ENCODE measurements around the gene CTAGE8. TPM values are rescaled to one million over a fixed set of nuclear protein-coding genes. Genes with fewer than 3 reads are reported as not detected.
"Not testable (repeated sequence)": the region's sequence is repeated elsewhere in the genome, so short reads cannot be mapped to it uniquely, and the experiment has no call there.

The CTAGE8 gene
- total RNA-seq, 2 donors from 2014 or later, result 0.31 TPM; not detected in 1

DNA sequence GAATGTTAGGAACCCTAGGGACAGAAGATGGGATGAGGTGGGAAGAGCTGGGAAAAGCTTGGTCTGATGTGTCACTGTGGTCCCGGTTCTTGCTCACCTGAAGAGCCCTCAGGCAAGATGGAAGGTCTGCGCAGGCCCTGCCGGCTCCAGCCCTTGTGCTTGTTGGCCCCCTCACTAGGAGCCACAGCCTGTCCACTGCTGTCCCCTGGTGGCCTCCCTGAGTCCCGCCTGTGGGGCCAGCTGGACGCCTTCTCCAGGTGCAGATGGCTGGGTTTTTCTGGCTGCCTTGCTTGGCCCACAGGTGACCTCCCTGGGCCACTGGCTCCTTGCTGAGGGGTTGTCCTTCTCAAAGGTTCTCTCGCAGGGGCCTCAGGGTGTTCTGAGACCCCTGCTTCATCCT, 14.6 kb upstream of the CTAGE8 start:
- not testable (repeated sequence) for H3K4me3 Mint-ChIP-seq; DNase-seq (ENCODE audit: low spot score); H3K27me3 Mint-ChIP-seq; H3K27ac Mint-ChIP-seq; ATAC-seq; H3K36me3 Mint-ChIP-seq; H3K9me3 Mint-ChIP-seq; H3K4me1 Mint-ChIP-seq (ENCODE audit: low read depth in 2 of 2)

DNA sequence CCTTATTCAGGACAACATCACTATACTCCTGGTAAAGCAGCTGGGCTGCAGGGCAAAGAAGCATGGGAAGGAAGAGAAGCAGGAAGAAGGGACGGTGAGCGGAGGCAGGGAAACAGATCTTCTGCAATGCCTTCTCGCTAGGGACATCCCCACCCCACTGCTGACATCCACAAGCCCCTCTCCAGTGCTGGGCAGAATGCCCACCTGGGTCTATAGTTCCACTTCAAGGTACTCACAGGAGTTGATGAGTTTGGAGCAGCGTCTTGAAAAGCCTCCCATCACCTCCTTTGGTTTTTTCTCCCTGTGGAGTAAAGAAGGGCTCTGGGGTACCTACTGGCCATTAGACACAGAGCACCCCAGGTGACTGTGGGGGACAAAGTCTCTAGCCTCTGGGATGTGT, 13.4 kb upstream of the CTAGE8 start:
- DNase-seq (ENCODE audit: low spot score); H3K36me3 Mint-ChIP-seq; H3K27me3 Mint-ChIP-seq; H3K4me1 Mint-ChIP-seq (ENCODE audit: low read depth in 2 of 2); H3K4me3 Mint-ChIP-seq; H3K9me3 Mint-ChIP-seq; H3K27ac Mint-ChIP-seq: not testable (repeated sequence)
- peak in 1 of 2 donors; percentile 3 for ATAC-seq

DNA sequence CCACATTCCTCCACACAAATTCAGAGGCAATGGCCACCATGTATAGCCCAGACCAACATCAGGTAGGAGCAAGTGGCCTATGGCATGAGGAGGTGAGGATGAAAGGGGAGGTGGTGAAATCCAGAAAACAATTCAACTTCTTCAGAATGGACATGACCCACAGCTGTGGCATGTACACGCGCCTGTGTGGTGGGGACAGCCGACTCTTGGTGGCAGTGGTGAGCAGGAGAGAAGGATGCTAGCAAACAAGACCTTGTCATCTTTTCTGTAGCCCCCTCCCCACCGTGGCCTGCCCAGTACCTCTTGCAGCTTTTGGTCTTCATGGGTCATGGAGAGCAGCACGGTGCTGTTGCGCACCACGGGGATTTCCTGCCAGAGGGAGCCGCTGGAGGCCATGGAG, 12.9 kb upstream of the CTAGE8 start:
- H3K4me1 Mint-ChIP-seq (ENCODE audit: low read depth in 2 of 2); H3K9me3 Mint-ChIP-seq; H3K4me3 Mint-ChIP-seq; H3K27me3 Mint-ChIP-seq; H3K27ac Mint-ChIP-seq; H3K36me3 Mint-ChIP-seq; ATAC-seq; DNase-seq (ENCODE audit: low spot score): not testable (repeated sequence)

DNA sequence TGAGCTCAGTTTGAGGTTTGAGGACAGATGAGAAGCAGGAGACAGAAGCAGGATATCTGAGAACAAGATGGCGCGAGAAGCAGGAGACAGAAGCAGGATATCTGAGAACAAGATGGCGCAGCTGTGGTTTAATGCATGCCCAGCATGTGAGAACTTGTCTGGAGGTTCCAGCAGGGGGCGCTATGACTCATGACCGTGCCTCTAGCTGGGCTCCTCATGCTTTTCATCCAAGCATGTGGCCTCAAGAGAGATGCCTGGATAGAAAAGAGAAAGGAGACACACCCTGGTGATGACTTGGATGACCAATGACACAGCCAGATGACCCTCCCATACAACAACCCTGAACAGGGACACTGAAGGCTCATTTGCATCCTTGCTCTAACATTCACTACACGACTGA, 10.9 kb upstream of the CTAGE8 start:
- H3K36me3 Mint-ChIP-seq; ATAC-seq; DNase-seq (ENCODE audit: low spot score): not testable (repeated sequence)

DNA sequence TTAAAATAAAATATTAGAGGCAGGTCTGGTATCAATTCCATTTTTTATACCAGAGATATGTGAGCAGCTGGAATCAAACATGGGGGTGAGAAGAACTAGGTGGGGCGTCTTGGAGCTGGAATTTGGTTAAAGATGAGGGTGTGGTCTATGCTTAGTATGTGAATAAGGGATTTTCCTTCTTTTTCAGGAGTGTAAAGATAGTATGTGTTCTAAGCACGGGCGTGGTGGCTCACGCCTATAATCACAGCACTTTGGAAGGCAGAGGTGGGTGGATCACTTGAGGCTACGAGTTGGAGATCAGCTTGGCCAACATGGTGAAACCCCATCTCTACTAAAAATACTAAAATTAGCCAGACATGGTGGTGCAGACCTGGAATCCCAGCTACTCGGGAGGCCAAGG, 6.2 kb upstream of the CTAGE8 start:
- H3K9me3 Mint-ChIP-seq; H3K4me1 Mint-ChIP-seq (ENCODE audit: low read depth in 2 of 2); H3K36me3 Mint-ChIP-seq; H3K4me3 Mint-ChIP-seq; H3K27me3 Mint-ChIP-seq; DNase-seq (ENCODE audit: low spot score); ATAC-seq; H3K27ac Mint-ChIP-seq: not testable (repeated sequence)

More for the DNA sequence above, 10.9 kb upstream of the CTAGE8 start:
- not testable (repeated sequence) for H3K4me1 Mint-ChIP-seq (ENCODE audit: low read depth in 2 of 2); H3K27ac Mint-ChIP-seq; H3K27me3 Mint-ChIP-seq; H3K4me3 Mint-ChIP-seq; H3K9me3 Mint-ChIP-seq

DNA sequence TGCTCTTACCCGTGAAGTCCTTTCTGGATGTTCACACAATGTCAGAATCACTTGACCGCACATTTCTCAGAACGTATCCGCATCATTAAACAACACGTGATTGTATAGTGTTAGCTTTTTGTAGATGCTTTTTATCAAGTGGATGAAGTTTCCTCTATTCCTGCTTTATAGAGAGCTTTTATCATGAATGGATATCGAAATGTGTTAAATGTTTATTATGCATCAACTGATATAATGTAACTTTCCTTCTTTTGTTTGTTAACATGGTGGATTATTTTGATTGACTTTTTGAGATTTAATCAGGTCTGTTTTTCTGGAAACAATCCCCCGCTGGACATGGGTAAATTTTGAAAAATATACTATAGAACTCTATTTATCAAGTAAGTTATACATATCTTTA, 4.4 kb downstream of the CTAGE8 start, which contains the start of gene OR2A7:
Gene OR2A7 (minus strand): TSS at position 101 of the 400 bp plus-strand sequence. CDS start 5,164 bp downstream, outside the sequence.
- not testable (repeated sequence) for DNase-seq (ENCODE audit: low spot score); H3K27ac Mint-ChIP-seq; H3K36me3 Mint-ChIP-seq; ATAC-seq; H3K4me3 Mint-ChIP-seq; H3K27me3 Mint-ChIP-seq; H3K9me3 Mint-ChIP-seq; H3K4me1 Mint-ChIP-seq (ENCODE audit: low read depth in 2 of 2)

DNA sequence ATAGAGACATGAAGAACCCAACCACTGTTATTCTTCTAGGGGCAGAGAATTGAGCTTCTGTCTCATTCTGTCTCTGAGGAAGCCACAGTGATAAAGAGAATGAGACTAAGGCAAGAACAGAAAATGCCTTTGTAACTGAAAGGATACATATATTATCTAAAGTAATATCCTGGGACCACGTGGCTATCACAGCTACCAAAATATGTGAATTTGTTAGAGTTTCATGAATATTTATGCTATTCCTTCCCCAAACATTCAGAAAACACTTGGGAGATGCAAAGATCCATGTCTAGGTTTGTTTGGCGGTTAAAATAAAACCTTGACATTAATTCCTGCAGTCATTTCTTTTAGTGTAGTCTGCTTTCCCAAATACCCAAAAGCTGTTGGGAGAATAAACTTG, 7.0 kb downstream of the CTAGE8 start:
- not testable (repeated sequence) for H3K27me3 Mint-ChIP-seq; H3K9me3 Mint-ChIP-seq; DNase-seq (ENCODE audit: low spot score); H3K4me1 Mint-ChIP-seq (ENCODE audit: low read depth in 2 of 2); H3K36me3 Mint-ChIP-seq; H3K27ac Mint-ChIP-seq; H3K4me3 Mint-ChIP-seq
- peak in 1 of 2 donors; percentile 3 for ATAC-seq

DNA sequence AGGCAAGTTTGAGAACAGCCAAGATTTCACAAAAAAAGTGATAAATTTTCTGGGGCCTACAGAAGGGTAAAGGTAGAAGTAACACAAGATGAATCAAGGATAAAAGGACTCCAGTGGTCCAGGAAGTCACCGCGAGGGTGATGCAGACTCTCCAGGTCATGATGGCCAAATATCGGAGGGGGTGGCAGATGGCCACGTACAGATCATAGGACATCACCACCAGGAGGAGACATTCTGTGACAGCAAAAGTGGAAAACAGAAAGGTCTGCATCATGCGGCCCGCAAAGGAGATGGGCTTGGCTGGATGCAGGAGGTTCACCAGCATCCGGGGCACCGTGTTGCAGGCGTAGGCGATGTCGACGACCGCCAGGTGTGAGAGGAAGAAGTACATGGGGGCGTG, 10.0 kb downstream of the CTAGE8 start:
- not testable (repeated sequence) for H3K4me1 Mint-ChIP-seq (ENCODE audit: low read depth in 2 of 2); H3K36me3 Mint-ChIP-seq; ATAC-seq; DNase-seq (ENCODE audit: low spot score); H3K27me3 Mint-ChIP-seq; H3K4me3 Mint-ChIP-seq; H3K9me3 Mint-ChIP-seq; H3K27ac Mint-ChIP-seq

DNA sequence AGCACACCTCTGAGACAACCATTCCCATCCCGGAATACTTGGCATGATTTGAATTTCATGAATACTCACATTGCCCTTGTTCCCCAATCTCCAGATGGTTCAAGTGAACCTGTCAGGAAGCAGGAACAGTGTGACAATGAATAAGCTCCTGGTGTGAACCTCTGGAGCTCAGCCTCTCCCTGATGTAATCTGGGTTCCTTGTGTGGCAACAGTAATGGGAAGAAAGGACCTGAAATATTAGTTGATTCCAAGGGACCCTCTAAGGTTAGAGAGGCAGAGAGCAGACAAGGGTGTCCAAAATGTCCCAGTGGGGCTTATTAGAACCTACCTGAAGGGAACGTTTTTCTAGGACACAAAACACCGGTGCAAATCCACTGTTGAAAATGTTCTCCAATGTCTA, 13.0 kb downstream of the CTAGE8 start:
- DNase-seq (ENCODE audit: low spot score) (no peak), ATAC-seq (no peak)
- Mint-ChIP-seq H3K9me3 (no peaks in the 10 kb centered on the region), H3K27ac (no peak overlapping the region), H3K4me3 (no peak overlapping the region), H3K27me3 (no peaks in the 10 kb centered on the region), H3K36me3 (no peaks in the 10 kb centered on the region), H3K4me1 (ENCODE audit: low read depth in 2 of 2) (no peaks in the 10 kb centered on the region)

DNA sequence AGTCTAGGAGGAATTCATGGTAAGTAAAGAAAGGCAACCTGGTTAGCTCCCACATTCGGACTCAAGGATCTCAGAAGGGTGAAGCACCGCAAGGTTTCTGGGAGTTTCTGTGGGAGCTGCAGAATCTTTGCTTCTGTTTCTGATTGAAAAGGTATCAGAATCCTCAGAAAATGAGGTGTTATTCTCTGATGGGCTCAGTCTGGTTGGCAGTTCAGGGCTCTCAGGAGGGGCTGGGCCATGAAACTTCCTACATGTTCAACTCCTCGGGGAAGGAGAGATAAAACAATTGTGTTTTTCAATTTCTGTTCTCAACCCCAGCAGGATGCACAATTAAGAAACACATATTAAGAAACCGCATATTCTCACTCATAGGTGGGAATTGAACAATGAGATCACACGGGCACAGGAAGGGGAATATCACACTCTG, 13.6 kb downstream of the CTAGE8 start:
- ATAC-seq (no peak), DNase-seq (ENCODE audit: low spot score) (peak; percentile 60)
- H3K4me1 Mint-ChIP-seq (ENCODE audit: low read depth in 2 of 2), result no peaks in the 10 kb centered on the region
- H3K27ac Mint-ChIP-seq, result no peak overlapping the region
- H3K27me3 Mint-ChIP-seq, result no peaks in the 10 kb centered on the region
- H3K4me3 Mint-ChIP-seq, result no peak overlapping the region
- no peaks in the 10 kb centered on the region for H3K36me3 Mint-ChIP-seq
- H3K9me3 Mint-ChIP-seq, result no peaks in the 10 kb centered on the region

DNA sequence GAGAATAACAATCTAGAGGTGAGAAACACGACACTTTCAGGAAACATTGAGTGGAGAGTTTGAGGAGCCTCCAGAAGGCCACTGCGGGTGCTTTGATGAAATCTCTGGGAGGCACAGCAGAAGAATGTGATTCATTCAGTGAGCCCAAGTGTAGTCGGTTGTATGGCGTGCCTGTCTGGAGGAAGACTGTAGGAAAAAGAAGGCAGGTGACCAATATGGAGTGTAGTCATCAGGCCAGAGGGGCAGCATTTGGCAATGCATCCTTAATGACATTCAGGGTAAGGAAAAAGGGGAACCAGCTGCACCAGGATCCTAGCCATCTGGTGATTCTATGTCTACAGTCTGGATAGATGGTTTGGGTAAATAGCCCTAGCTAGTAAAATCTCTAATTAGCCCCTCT, 16.8 kb downstream of the CTAGE8 start:
- not testable (repeated sequence) for H3K27ac Mint-ChIP-seq; H3K9me3 Mint-ChIP-seq; H3K4me1 Mint-ChIP-seq (ENCODE audit: low read depth in 2 of 2); H3K36me3 Mint-ChIP-seq; ATAC-seq; H3K4me3 Mint-ChIP-seq; DNase-seq (ENCODE audit: low spot score); H3K27me3 Mint-ChIP-seq

DNA sequence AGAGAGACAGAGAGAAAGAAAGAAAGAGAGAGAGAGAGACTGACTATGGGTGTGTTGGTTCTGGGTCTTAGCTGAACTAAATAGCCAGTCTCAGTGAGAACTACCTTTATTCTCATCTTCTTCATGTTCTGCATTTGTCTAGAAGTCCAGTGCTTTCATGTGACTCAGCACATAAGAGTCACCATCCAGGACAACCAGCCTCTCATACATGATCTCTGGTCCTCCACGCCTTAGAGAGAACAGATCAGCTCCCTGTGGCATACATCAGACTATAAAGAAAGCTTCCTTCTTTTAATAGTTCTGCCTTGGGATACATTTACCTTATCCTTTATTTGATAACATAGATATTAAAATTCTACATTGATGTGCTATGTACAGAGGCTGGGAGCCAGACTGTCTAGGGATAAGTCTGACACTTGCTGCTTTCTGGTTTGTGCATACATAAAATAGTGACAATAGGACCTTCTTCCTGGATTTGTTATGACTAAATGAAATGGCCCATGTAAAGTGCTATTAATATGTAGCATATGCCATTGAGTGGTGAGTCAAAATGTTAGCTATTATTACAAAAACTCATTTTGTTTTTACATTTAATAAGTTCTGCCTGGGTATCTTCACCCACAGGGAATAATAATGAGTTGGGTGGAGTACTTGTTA, 21.3 kb downstream of the CTAGE8 start:
- not testable (repeated sequence) for DNase-seq (ENCODE audit: low spot score); H3K36me3 Mint-ChIP-seq; H3K27me3 Mint-ChIP-seq; ATAC-seq; H3K4me3 Mint-ChIP-seq; H3K9me3 Mint-ChIP-seq; H3K27ac Mint-ChIP-seq; H3K4me1 Mint-ChIP-seq (ENCODE audit: low read depth in 2 of 2)

DNA sequence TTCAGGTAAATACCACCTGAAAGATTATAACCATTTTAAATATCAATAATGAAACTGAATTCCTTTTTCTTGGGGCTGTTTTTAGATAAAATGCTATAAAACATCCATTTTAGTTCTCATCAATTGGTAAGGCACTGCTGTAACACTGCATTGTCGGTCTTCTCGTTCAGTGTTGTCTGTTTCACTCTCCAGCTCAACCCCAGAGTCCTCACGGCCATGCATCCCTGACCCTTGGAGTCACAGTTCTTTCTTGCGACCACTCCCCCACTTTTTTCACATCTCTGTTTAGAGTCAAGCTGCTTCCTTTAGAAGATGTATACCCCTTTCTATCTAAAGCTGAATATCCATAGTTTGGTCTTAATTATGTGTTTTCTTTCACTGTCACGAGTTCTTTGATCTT, 22.1 kb downstream of the CTAGE8 start:
- not testable (repeated sequence) for ATAC-seq; H3K4me1 Mint-ChIP-seq (ENCODE audit: low read depth in 2 of 2); H3K27me3 Mint-ChIP-seq; H3K4me3 Mint-ChIP-seq; DNase-seq (ENCODE audit: low spot score); H3K27ac Mint-ChIP-seq; H3K9me3 Mint-ChIP-seq; H3K36me3 Mint-ChIP-seq

DNA sequence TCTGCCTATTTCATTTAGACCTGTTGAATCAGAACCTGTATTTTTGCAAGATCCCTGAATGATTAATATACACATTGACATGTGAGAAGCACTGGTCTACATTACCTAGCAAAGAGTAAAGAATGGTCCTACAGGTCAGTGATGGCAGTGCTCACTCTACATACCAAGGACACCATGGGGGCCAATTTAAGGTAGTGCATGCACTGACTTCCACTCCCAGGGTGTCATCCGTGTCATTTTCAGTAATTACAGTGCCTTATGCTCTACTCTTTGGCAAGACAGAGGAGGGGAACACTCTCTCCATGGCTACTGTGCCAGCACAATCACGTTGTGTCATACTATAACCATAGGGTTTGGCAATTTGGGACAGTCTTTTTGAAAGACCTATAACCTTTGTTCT, 23.7 kb downstream of the CTAGE8 start:
- H3K27me3 Mint-ChIP-seq; H3K36me3 Mint-ChIP-seq; H3K9me3 Mint-ChIP-seq; H3K4me3 Mint-ChIP-seq; H3K27ac Mint-ChIP-seq; DNase-seq (ENCODE audit: low spot score); H3K4me1 Mint-ChIP-seq (ENCODE audit: low read depth in 2 of 2): not testable (repeated sequence)
- peak in 1 of 2 donors; percentile 34 for ATAC-seq

DNA sequence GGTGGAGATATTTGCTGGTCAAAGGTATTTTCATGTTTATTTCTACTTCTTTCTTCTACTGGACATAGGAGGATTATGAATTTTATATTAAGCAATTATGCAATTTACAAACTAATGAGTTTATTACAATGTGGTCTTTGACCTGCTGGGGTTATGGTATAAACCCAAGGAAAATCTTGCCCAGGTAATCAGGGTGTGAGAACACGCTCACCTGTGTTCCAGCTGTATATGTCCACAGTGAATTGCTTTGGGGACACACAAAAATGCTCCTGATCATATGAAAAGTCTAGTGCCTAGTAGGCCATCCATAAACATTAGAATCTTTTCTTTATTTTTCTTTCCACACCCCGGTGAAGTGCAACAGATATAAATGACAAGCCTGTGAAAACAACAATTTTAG, 29.7 kb downstream of the CTAGE8 start, which contains the start of gene OR2A42:
Gene OR2A42 (minus strand): TSS at position 241 of the 400 bp plus-strand sequence. CDS start 6,762 bp downstream, outside the sequence.
- not testable (repeated sequence) for H3K36me3 Mint-ChIP-seq; H3K4me1 Mint-ChIP-seq (ENCODE audit: low read depth in 2 of 2); H3K4me3 Mint-ChIP-seq; H3K27me3 Mint-ChIP-seq; ATAC-seq; DNase-seq (ENCODE audit: low spot score); H3K9me3 Mint-ChIP-seq; H3K27ac Mint-ChIP-seq
